Ureter (tissue), 1 donor: ENCODE measurements around the gene DENND6B. TPM values are rescaled to one million over a fixed set of nuclear protein-coding genes. Genes with fewer than 3 reads are reported as not detected.

Experiments
- DNase-seq: peaks from one replicate; pipeline ENCODE4 v3.0.0-alpha.2; 2020; ENCODE audit warnings: low spot score
- total RNA-seq: library from RNA; stranded (reverse); gene quantifications from one replicate; pipeline ENCODE4 v1.2.4, GENCODE V29; 2023
- donor health status: DM: yes; HTN: yes; CAD: no.

DENND6B gene
- total RNA-seq, 1 donor from 2014 or later, result 21.4 TPM

GRCh38 chr22:50271519-50271970 is 55.3 kb downstream of the DENND6B start:
- no peak for DNase-seq

GRCh38 chr22:50270666-50271394 is 56.0 kb downstream of the DENND6B start:
- DNase-seq, result no peak

- no peak for DNase-seq
Observed at GRCh38 chr22:50269970-50270665, 56.7 kb downstream of the DENND6B start, which contains the start of gene MAPK11. TSS of gene MAPK11 (minus strand) at chr22:50270380. CDS start at chr22:50270292, 88 bp downstream.

GRCh38 chr22:50269573-50269969 is 57.2 kb downstream of the DENND6B start:
- no peak for DNase-seq

GRCh38 chr22:50268655-50269113 is 58.1 kb downstream of the DENND6B start:
- DNase-seq, result no peak

GRCh38 chr22:50267591-50268390 is 59.0 kb downstream of the DENND6B start:
- peak; percentile 70 for DNase-seq

- no peak for DNase-seq
Observed at GRCh38 chr22:50266994-50267393, 59.8 kb downstream of the DENND6B start.

- no peak for DNase-seq
Observed at GRCh38 chr22:50264946-50265669, 61.7 kb downstream of the DENND6B start.

- no peak for DNase-seq
Observed at GRCh38 chr22:50264104-50264745, 62.6 kb downstream of the DENND6B start.

- no peak for DNase-seq
Observed at GRCh38 chr22:50262973-50263617, 63.7 kb downstream of the DENND6B start.

- no peak for DNase-seq
Observed at GRCh38 chr22:50262460-50262911, 64.3 kb downstream of the DENND6B start.

- no peak for DNase-seq
Observed at GRCh38 chr22:50261615-50262459, 65.0 kb downstream of the DENND6B start, which contains the start of gene MAPK12. TSS of gene MAPK12 (minus strand) at chr22:50261683. CDS start at chr22:50261509, 174 bp downstream.

GRCh38 chr22:50260801-50261614 is 65.8 kb downstream of the DENND6B start:
- DNase-seq, result no peak

GRCh38 chr22:50260434-50260800 is 66.4 kb downstream of the DENND6B start:
- no peak for DNase-seq

- DNase-seq, result no peak
Observed at GRCh38 chr22:50259302-50259701, 67.5 kb downstream of the DENND6B start.
